ENCODE data around the gene THBS1. TPM values are rescaled to one million over a fixed set of nuclear protein-coding genes. Genes with fewer than 3 reads are reported as not detected.

Gene THBS1
- total RNA-seq, 1 experiment from 2014 or later: not detected

- Histone ChIP-seq H3K9me3 (ENCODE audit: low read length) (no peaks in the 10 kb centered on the region), H4K20me1 (ENCODE audit: insufficient read depth, low read depth, low read length) (no peaks in the 10 kb centered on the region), H3K36me3 (ENCODE audit: insufficient read depth, low read length) (no peaks in the 10 kb centered on the region), H3K4me3 (ENCODE audit: low read length) (no peak overlapping the region), H2AFZ (ENCODE audit: low read length) (no peak overlapping the region), H3K4me1 (ENCODE audit: low read length) (no peaks in the 10 kb centered on the region), H3K27ac (ENCODE audit: low read length) (no peak overlapping the region), H3K79me2 (ENCODE audit: low read length) (no peaks in the 10 kb centered on the region), H3K9me2 (replicated peaks; ENCODE audit: insufficient read depth, low read length) (no peaks in the 10 kb centered on the region), H3K9ac (ENCODE audit: low read length) (no peak overlapping the region), H3K27me3 (ENCODE audit: low read length) (no peaks in the 10 kb centered on the region), H3K4me2 (ENCODE audit: low read depth, low read length, poor library complexity, severe bottlenecking) (no peak overlapping the region)
- DNase-seq: no peak
These were observed 42.7 kb downstream of the THBS1 start for GRCh38 chr15:39623529-39623931.

GRCh38 chr15:39624806-39625205, 43.9 kb downstream of the THBS1 start:
- Histone ChIP-seq H4K20me1 (ENCODE audit: insufficient read depth, low read depth, low read length) (no peaks in the 10 kb centered on the region), H3K4me1 (ENCODE audit: low read length) (no peaks in the 10 kb centered on the region), H3K4me3 (ENCODE audit: low read length) (no peak overlapping the region), H3K9ac (ENCODE audit: low read length) (no peak overlapping the region), H3K9me3 (ENCODE audit: low read length) (no peaks in the 10 kb centered on the region), H3K79me2 (ENCODE audit: low read length) (no peaks in the 10 kb centered on the region), H2AFZ (ENCODE audit: low read length) (no peak overlapping the region), H3K36me3 (ENCODE audit: insufficient read depth, low read length) (no peaks in the 10 kb centered on the region), H3K4me2 (ENCODE audit: low read depth, low read length, poor library complexity, severe bottlenecking) (no peak overlapping the region), H3K27ac (ENCODE audit: low read length) (no peak overlapping the region), H3K9me2 (replicated peaks; ENCODE audit: insufficient read depth, low read length) (no peaks in the 10 kb centered on the region), H3K27me3 (ENCODE audit: low read length) (no peaks in the 10 kb centered on the region)
- DNase-seq: no peak

- H3K4me2 ChIP-seq (ENCODE audit: low read depth, low read length, poor library complexity, severe bottlenecking): no peak overlapping the region
- H3K9me3 ChIP-seq (ENCODE audit: low read length): no peaks in the 10 kb centered on the region
- no peaks in the 10 kb centered on the region for H3K9me2 ChIP-seq (replicated peaks; ENCODE audit: insufficient read depth, low read length)
- no peaks in the 10 kb centered on the region for H3K4me1 ChIP-seq (ENCODE audit: low read length)
- H3K9ac ChIP-seq (ENCODE audit: low read length): no peak overlapping the region
- DNase-seq: no peak
- no peaks in the 10 kb centered on the region for H3K27me3 ChIP-seq (ENCODE audit: low read length)
- H3K4me3 ChIP-seq (ENCODE audit: low read length): no peak overlapping the region
- no peaks in the 10 kb centered on the region for H3K79me2 ChIP-seq (ENCODE audit: low read length)
- H2AFZ ChIP-seq (ENCODE audit: low read length): no peak overlapping the region
- H3K36me3 ChIP-seq (ENCODE audit: insufficient read depth, low read length): no peaks in the 10 kb centered on the region
- H4K20me1 ChIP-seq (ENCODE audit: insufficient read depth, low read depth, low read length): no peaks in the 10 kb centered on the region
- H3K27ac ChIP-seq (ENCODE audit: low read length): no peak overlapping the region
These were observed 44.6 kb downstream of the THBS1 start for GRCh38 chr15:39625451-39625850.

GRCh38 chr15:39625856-39626255, 45.0 kb downstream of the THBS1 start:
- H3K27me3 ChIP-seq (ENCODE audit: low read length): no peaks in the 10 kb centered on the region
- H3K9ac ChIP-seq (ENCODE audit: low read length): no peak overlapping the region
- no peaks in the 10 kb centered on the region for H3K36me3 ChIP-seq (ENCODE audit: insufficient read depth, low read length)
- no peak overlapping the region for H3K27ac ChIP-seq (ENCODE audit: low read length)
- no peak overlapping the region for H2AFZ ChIP-seq (ENCODE audit: low read length)
- no peaks in the 10 kb centered on the region for H3K4me1 ChIP-seq (ENCODE audit: low read length)
- no peaks in the 10 kb centered on the region for H3K79me2 ChIP-seq (ENCODE audit: low read length)
- no peak for DNase-seq
- H3K9me3 ChIP-seq (ENCODE audit: low read length): no peaks in the 10 kb centered on the region
- no peaks in the 10 kb centered on the region for H4K20me1 ChIP-seq (ENCODE audit: insufficient read depth, low read depth, low read length)
- no peaks in the 10 kb centered on the region for H3K9me2 ChIP-seq (replicated peaks; ENCODE audit: insufficient read depth, low read length)
- H3K4me3 ChIP-seq (ENCODE audit: low read length): no peak overlapping the region
- no peak overlapping the region for H3K4me2 ChIP-seq (ENCODE audit: low read depth, low read length, poor library complexity, severe bottlenecking)

GRCh38 chr15:39627451-39628143, 46.7 kb downstream of the THBS1 start:
- Histone ChIP-seq H3K27me3 (ENCODE audit: low read length) (no peaks in the 10 kb centered on the region), H3K4me3 (ENCODE audit: low read length) (no peak overlapping the region), H3K4me2 (ENCODE audit: low read depth, low read length, poor library complexity, severe bottlenecking) (no peak overlapping the region), H2AFZ (ENCODE audit: low read length) (no peak overlapping the region), H3K9me2 (replicated peaks; ENCODE audit: insufficient read depth, low read length) (no peaks in the 10 kb centered on the region), H3K79me2 (ENCODE audit: low read length) (no peaks in the 10 kb centered on the region), H4K20me1 (ENCODE audit: insufficient read depth, low read depth, low read length) (no peaks in the 10 kb centered on the region), H3K36me3 (ENCODE audit: insufficient read depth, low read length) (no peaks in the 10 kb centered on the region), H3K27ac (ENCODE audit: low read length) (no peak overlapping the region), H3K9me3 (ENCODE audit: low read length) (no peaks in the 10 kb centered on the region), H3K4me1 (ENCODE audit: low read length) (no peaks in the 10 kb centered on the region), H3K9ac (ENCODE audit: low read length) (no peak overlapping the region)
- no peak for DNase-seq

- Histone ChIP-seq H3K4me1 (ENCODE audit: low read length) (no peaks in the 10 kb centered on the region), H3K27ac (ENCODE audit: low read length) (no peak overlapping the region)
These were observed 47.2 kb downstream of the THBS1 start for GRCh38 chr15:39628144-39628508.

GRCh38 chr15:39628546-39629257, 47.8 kb downstream of the THBS1 start:
- no peaks in the 10 kb centered on the region for H3K36me3 ChIP-seq (ENCODE audit: insufficient read depth, low read length)
- H3K9me3 ChIP-seq (ENCODE audit: low read length): no peaks in the 10 kb centered on the region
- no peaks in the 10 kb centered on the region for H3K79me2 ChIP-seq (ENCODE audit: low read length)
- no peaks in the 10 kb centered on the region for H3K4me1 ChIP-seq (ENCODE audit: low read length)
- H3K4me2 ChIP-seq (ENCODE audit: low read depth, low read length, poor library complexity, severe bottlenecking): no peak overlapping the region
- H3K4me3 ChIP-seq (ENCODE audit: low read length): no peak overlapping the region
- DNase-seq: no peak
- no peak overlapping the region for H2AFZ ChIP-seq (ENCODE audit: low read length)
- no peaks in the 10 kb centered on the region for H3K27me3 ChIP-seq (ENCODE audit: low read length)
- no peak overlapping the region for H3K27ac ChIP-seq (ENCODE audit: low read length)
- H4K20me1 ChIP-seq (ENCODE audit: insufficient read depth, low read depth, low read length): no peaks in the 10 kb centered on the region
- no peaks in the 10 kb centered on the region for H3K9me2 ChIP-seq (replicated peaks; ENCODE audit: insufficient read depth, low read length)
- no peak overlapping the region for H3K9ac ChIP-seq (ENCODE audit: low read length)

More at GRCh38 chr15:39628144-39628508, 47.2 kb downstream of the THBS1 start:
- no peak overlapping the region for H2AFZ ChIP-seq (ENCODE audit: low read length)
- no peaks in the 10 kb centered on the region for H4K20me1 ChIP-seq (ENCODE audit: insufficient read depth, low read depth, low read length)
- no peak overlapping the region for H3K4me3 ChIP-seq (ENCODE audit: low read length)
- no peak overlapping the region for H3K9ac ChIP-seq (ENCODE audit: low read length)
- H3K9me2 ChIP-seq (replicated peaks; ENCODE audit: insufficient read depth, low read length): no peaks in the 10 kb centered on the region
- no peaks in the 10 kb centered on the region for H3K9me3 ChIP-seq (ENCODE audit: low read length)
- DNase-seq: no peak
- no peak overlapping the region for H3K4me2 ChIP-seq (ENCODE audit: low read depth, low read length, poor library complexity, severe bottlenecking)
- no peaks in the 10 kb centered on the region for H3K79me2 ChIP-seq (ENCODE audit: low read length)
- H3K27me3 ChIP-seq (ENCODE audit: low read length): no peaks in the 10 kb centered on the region
- H3K36me3 ChIP-seq (ENCODE audit: insufficient read depth, low read length): no peaks in the 10 kb centered on the region

- no peaks in the 10 kb centered on the region for H3K4me1 ChIP-seq (ENCODE audit: low read length)
- no peaks in the 10 kb centered on the region for H4K20me1 ChIP-seq (ENCODE audit: insufficient read depth, low read depth, low read length)
- H3K4me2 ChIP-seq (ENCODE audit: low read depth, low read length, poor library complexity, severe bottlenecking): no peak overlapping the region
- no peaks in the 10 kb centered on the region for H3K36me3 ChIP-seq (ENCODE audit: insufficient read depth, low read length)
- no peak overlapping the region for H3K9ac ChIP-seq (ENCODE audit: low read length)
- DNase-seq: no peak
- no peak overlapping the region for H3K4me3 ChIP-seq (ENCODE audit: low read length)
- H3K27me3 ChIP-seq (ENCODE audit: low read length): no peaks in the 10 kb centered on the region
- no peak overlapping the region for H3K27ac ChIP-seq (ENCODE audit: low read length)
- no peaks in the 10 kb centered on the region for H3K9me2 ChIP-seq (replicated peaks; ENCODE audit: insufficient read depth, low read length)
- no peak overlapping the region for H2AFZ ChIP-seq (ENCODE audit: low read length)
- H3K79me2 ChIP-seq (ENCODE audit: low read length): no peaks in the 10 kb centered on the region
- H3K9me3 ChIP-seq (ENCODE audit: low read length): no peaks in the 10 kb centered on the region
These were observed 48.5 kb downstream of the THBS1 start for GRCh38 chr15:39629371-39629770.

Measured in Karpas-422 (cell line).